Mesenteric fat pad (tissue), 1 donor: Measurements from ENCODE around the gene SRP72. TPM values are rescaled to one million over a fixed set of nuclear protein-coding genes. Genes with fewer than 3 reads are reported as not detected.
A peak's percentile ranks its signal among the peaks of the same experiment; 100 is the strongest.

Experiments used
- DNase-seq: peaks from one replicate; pipeline ENCODE4 v3.0.0-alpha.2; 2020; ENCODE audit warnings: low spot score
- total RNA-seq: library from RNA; stranded (reverse); fragmentation: NEBNext Ultra II Directional; extraction: Animal tissue kit (Norgen Biotek cat#: 25700); gene quantifications from one replicate; pipeline ENCODE4 v1.2.1, GENCODE V29; 2021
- donor health status: DM: yes; HTN: yes; CAD: no.

The SRP72 gene
- total RNA-seq, 1 donor from 2014 or later = 83.7 TPM

- DNase-seq = no peak
Observed at GRCh38 chr4:56540826-56541225, 73.4 kb downstream of the SRP72 start.

GRCh38 chr4:56544573-56545131 is 77.2 kb downstream of the SRP72 start:
- peak; percentile 94 for DNase-seq

GRCh38 chr4:56550642-56551041 is 83.2 kb downstream of the SRP72 start:
- no peak for DNase-seq

- DNase-seq = no peak
Observed at GRCh38 chr4:56551516-56551915, 84.1 kb downstream of the SRP72 start.

GRCh38 chr4:56552273-56552672 is 84.9 kb downstream of the SRP72 start:
- no peak for DNase-seq

Other genes with a start within 250 kb of the SRP72 start
- 7.7 TPM for gene AASDH, start 80.1 kb upstream of the SRP72 start, total RNA-seq
- 4.8 TPM for gene PPAT, start 32.0 kb upstream of the SRP72 start, total RNA-seq
- 41.2 TPM for gene PAICS, start 31.4 kb upstream of the SRP72 start, total RNA-seq
- not detected for gene ARL9, start 38.2 kb downstream of the SRP72 start, total RNA-seq
- 3.2 TPM for gene HOPX, start 213.7 kb downstream of the SRP72 start, total RNA-seq